Measurements from ENCODE around the gene GAPVD1.
A peak's percentile ranks its signal among the peaks of the same experiment; 100 is the strongest.
"Not testable (repeated sequence)": the region's sequence is repeated elsewhere in the genome, so short reads cannot be mapped to it uniquely, and the experiment has no call there.

GAPVD1 gene

DNA sequence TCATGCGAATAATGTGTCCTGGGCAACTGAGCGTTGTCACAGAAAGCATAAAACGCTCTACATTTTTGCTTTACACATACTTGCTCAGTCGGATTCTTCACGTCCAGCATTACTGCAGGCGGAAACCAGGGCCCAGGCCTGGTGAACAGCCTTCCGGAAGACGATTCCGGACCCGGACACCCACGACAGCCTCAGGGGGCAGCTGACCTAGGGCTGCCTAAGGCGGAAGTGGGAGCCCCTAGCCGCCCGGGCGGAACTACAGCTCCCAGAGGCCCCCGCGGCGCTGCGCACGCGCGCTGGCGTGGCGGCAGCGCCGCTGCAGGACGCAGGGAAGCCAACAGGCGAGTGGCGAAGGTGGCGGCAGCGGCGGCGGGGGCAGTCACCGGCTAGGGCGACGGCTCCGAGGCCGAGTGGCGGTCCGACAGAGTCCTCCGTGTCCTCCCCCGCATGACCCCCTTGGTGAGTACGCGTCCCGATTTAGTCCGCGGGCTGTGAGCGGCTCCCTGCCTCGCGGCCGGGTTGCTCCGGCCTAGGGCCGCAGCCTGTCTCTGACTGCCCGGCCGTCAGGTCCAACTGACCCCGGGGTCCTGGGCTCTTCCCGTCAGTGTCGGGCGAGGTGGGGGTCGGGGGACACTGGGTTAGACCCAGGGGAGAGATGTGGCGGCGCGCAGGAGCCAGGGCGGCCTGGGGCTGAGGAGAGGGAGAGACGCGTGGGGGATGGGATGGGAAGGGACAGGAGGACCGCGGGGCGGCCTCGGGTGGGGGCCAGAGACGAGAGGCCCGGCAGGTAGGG is at the start of gene GAPVD1:
Gene GAPVD1, plus strand, starts transcription at position 326 of the 793 bp plus-strand sequence. CDS start 37,096 bp downstream, outside the sequence.
- peak; percentile 92 to 94 for DNase-seq

GRCh38 chr9:125214186-125214585 is 47.4 kb upstream of the GAPVD1 start:
- no peak for DNase-seq

- DNase-seq: no peak
Measured at GRCh38 chr9:125218621-125219020, 43.0 kb upstream of the GAPVD1 start.

- DNase-seq: not testable (repeated sequence)
Measured at GRCh38 chr9:125224858-125225257, 36.8 kb upstream of the GAPVD1 start.

- DNase-seq: no peak
Measured at GRCh38 chr9:125227761-125228160, 33.9 kb upstream of the GAPVD1 start.

DNA sequence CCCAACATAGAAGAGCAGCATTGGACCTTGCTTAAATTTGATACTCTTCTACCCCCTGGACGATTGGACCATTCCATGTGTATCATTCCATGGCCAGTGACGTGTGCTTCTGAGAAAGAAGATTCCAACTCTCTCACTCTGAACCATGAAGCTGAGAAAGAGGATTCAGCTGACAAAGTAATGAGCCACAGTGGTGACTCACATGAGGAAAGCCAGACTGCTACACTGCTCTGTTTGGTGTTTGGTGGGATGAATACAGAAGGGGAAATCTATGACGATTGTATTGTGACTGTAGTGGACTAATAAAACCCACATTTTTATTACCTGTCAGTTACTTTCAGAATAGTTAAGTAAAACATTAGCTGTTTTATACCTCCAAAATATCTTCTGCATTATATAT is 27.9 kb upstream of the GAPVD1 start:
- DNase-seq: no peak

DNA sequence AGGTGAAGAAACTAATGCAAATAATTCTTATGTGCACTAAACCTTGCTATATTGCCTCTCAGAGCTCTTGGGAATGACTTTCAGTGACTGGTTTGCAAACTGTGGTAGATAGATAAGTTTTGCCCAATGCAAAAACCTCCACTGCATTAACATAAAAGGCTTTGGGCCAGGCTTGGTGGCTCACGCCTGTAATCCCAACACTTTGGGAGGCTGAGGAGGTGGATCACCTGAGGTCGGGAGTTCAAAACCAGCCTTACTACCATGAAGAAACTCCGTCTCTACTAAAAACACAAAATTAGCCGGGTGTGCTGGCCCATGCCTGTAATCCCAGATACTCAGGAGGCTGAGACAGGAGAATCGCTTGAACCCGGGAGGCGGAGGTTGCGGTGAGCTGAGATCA is 27.5 kb upstream of the GAPVD1 start:
- not testable (repeated sequence) for DNase-seq

DNA sequence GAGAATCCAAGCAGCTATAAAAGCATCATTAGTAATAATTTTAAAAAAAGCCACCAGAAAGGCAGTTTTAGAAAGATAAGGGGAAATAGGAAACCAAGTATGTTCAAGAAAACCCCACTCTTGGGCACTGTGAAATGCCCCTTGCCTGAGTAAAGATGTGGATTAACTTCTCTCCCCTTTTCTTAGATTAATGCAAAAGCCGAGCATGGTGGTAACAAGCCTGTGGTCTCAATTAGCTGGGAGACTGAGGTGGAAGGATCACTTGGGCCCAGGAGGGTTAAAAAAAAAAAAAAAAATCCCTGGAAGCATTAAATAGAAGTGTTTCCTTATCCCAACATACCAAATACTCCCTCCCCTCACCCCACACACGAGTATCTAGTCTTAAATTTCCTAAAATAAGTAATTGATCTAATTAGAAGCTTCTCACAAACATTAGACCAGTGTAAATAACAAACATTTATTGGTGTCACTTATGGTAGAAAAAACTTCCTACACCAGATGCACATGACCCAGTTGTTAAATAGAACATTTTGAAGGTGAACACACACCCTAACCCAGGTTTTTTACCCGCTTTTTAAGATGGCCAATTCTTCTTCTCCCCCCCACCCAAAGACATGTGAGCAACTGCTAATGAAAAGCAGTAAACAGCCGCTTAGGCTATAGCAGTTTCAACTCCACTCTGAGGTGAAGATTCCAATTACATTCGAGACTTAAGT is 25.7 kb upstream of the GAPVD1 start:
- no peak for DNase-seq

DNA sequence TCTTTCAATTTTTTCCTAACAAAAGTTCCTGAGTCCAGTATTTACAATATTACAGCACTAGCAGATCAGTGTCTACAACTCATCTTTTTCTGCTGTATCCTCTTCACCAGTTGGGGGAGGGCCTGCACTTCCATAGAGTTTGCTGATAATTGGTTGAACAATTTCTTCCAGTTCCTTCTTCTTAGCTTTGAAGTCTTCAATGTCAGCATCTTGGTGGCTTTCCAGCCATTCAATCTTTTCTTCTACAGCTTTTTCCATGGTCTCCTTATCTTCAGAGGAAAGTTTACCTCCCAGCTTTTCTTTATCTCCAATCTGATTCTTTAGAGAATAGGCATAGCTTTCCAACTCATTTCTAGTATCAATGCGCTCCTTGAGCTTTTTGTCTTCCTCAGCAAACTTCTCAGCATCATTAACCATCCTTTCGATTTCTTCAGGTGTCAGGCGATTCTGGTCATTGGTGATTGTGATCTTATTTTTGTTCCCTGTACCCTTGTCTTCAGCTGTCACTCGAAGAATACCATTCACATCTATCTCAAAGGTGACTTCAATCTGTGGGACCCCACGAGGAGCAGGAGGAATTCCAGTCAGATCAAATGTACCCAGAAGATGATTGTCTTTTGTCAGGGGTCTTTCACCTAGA is 25.0 kb upstream of the GAPVD1 start:
- not testable (repeated sequence) for DNase-seq

DNA sequence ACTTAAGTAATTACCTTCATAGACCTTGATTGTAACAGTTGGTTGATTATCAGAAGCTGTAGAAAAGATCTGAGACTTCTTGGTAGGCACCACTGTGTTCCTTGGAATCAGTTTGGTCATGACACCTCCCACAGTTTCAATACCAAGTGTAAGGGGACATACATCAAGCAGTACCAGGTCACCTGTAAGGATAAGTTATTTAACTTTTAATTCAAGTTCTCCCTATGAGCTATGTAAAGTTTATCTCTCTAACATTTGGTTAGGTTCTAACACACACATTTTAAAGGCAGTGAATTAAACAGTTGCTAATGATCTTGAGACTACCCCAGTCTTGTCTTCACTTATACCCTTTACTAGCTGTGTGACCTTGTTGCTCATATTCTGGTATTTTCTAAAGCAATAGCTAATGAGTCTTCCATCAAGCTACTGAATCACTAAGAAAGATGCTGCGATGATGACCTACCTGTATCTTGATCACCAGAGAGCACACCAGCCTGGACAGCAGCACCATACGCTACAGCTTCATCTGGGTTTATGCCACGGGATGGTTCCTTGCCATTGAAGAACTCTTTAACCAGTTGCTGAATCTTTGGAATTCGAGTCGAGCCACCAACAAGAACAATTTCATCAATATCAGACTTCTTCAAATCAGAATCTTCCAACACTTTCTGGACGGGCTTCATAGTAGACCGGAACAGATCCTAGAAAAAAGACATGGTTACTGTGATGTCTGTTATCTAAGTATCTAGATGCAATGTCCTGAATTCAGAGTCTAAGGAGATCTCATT is 23.3 kb upstream of the GAPVD1 start:
- no peak for DNase-seq

GRCh38 chr9:125238915-125239446 is 22.6 kb upstream of the GAPVD1 start:
- no peak for DNase-seq

GRCh38 chr9:125239631-125240597 is 21.7 kb upstream of the GAPVD1 start:
- DNase-seq: no peak

DNA sequence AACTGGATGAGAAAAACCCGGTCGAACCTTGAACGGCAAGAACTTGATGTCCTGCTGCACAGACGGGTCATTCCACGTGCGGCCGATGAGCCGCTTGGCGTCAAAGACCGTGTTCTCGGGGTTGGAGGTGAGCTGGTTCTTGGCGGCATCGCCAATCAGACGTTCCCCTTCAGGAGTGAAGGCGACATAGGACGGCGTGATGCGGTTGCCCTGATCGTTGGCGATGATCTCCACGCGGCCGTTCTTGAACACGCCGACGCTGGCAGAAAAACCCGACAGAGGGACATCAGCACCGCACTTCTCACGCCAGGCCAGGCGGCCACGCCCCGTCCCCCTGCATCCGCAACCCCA is 21.0 kb upstream of the GAPVD1 start:
- DNase-seq: peak in 1 of 2 experiments; percentile 57

GRCh38 chr9:125241000-125241862 is 20.4 kb upstream of the GAPVD1 start, which contains the start of gene HSPA5:
Gene HSPA5 (minus strand): TSS chr9:125241343. CDS start chr9:125241126, 217 bp downstream.
- DNase-seq: peak; percentile 99 to 100

- DNase-seq: no peak
Measured at GRCh38 chr9:125241863-125242739, 19.5 kb upstream of the GAPVD1 start.

DNA sequence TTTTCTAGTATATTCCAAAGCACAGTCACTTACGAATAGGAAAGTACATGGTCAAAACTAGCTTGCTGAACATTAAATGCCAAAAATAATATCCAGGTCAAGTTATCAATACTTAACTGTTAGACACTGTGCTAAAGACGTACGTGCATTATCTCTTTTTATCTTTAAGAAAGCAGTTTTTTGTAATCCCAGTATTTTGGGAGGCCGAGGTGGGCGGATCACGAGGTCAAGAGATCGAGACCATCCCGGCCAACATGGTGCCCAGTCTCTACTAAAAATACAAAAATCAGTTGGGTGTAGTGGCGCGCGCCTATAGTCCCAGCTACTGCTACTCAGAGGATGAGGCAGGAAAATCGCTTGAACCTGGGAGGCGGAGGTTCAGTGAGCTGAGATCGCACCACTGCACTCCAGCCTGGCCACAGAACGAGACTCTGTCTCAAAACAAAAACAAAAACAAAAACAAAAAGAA is 17.8 kb upstream of the GAPVD1 start:
- no peak for DNase-seq

DNA sequence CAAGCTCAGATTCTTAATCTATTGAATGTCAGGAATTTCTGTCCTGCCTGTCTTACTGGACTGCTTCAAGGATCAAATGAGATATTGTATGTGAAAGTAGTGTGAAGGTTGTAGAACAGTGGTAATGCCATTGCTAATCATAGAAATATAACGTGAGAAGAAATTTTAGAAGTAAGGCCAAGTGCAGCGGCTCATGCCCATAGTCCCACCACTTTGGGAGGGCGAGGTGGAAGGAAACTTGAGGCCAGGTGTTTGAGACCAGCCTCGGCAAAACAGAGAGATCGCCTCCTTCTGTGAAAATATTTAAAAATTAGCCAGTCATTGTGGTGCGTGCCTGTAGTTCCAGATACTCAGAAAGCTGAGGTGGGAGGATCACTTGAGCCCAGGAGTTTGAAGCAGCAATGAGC is 15.4 kb upstream of the GAPVD1 start:
- DNase-seq: no peak

DNA sequence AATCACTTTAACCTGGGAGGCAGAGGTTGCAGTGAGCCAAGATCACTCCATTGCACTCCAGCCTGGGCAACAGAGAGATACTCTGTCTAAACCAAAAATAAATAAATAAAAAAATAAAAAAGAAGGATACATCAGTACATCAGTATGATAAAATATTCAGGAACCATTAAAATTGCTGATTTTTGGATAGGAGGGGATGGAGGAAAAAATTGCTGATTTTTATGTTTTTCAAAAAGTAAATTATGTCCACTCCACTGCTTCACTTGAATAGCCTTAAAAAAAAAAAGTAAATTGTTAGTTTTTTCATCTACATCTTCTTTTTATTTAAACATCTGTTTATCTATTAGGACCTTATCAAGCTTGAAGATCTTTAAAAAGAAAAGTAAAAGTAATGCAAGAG is 7.4 kb upstream of the GAPVD1 start:
- no peak for DNase-seq

DNA sequence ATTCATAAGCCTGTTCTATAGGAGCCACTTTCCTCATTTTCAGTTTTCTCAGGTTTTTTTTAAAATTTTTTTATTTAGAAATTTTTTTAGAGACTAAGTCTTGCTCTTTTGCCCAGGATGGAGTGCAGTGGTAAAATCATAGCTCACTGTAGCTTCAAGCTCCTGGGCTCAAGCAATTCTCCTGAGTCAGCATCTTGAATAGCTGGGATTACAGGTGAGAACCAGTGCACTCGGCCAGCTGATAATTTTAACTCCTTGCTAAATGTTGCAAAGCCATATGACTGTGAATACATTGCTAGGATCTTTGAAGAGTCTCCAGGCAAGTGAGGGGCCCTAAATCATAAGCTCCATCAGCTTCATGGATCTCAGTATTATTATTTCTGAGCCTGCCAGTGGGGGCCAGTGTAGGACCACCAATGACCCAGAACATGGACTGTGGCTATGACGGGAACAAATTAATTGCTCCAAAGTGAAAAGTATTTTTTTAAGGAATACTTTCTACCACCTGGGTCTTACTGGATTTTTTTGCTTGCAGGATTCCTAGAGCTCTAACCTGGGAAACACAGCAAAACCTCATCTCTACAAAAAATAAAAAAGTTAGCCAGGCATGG is 5.7 kb upstream of the GAPVD1 start:
- DNase-seq: no peak

All from activated T-cell treated with anti-CD3 and anti-CD28 coated beads, Interleukin-2, amount 50 U/mL, for 48 hours (primary cell).